ENCODE results near the gene DNAJC9.

DNAJC9 gene, protein sequence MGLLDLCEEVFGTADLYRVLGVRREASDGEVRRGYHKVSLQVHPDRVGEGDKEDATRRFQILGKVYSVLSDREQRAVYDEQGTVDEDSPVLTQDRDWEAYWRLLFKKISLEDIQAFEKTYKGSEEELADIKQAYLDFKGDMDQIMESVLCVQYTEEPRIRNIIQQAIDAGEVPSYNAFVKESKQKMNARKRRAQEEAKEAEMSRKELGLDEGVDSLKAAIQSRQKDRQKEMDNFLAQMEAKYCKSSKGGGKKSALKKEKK

DNA sequence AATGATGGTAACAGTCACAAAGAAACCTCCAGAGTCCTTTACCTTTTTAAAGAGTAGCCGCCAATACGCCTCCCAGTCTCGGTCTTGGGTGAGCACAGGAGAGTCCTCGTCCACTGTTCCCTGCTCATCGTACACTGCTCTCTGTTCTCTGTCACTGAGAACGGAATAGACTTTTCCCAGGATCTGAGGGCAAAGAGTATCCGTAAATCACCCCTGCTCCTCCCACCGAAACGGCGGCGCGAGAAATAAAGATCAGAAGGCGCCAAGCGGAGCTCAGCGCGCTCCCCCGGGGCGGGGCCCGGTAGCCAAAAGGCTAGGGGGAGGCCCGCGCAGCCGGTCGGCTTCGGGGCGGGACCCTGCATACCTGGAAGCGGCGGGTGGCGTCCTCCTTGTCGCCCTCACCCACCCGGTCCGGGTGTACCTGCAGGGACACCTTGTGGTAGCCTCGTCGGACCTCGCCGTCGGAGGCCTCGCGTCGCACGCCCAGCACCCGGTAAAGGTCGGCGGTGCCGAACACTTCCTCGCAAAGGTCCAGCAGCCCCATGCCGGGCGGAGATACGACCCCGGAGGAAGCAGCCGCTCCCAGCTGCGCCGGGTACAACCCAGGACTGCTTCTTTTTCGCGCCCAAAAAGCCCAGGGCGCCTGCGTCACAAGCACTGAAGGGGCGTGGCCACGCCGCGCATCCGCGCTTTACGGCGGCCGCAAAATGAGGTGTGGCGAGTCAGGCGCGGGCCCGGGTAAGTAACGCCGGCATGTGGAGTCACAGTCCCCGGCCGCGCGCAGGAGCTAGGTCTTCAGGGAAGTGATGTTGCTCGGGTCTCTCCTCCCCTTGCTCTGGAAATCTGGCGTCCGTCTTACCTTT, at the start of gene DNAJC9:
Gene DNAJC9 (minus strand): TSS at position 610 of the 863 bp plus-strand sequence. CDS start 66 bp downstream, at position 544.
- peak; percentile 98 for DNase-seq

DNA sequence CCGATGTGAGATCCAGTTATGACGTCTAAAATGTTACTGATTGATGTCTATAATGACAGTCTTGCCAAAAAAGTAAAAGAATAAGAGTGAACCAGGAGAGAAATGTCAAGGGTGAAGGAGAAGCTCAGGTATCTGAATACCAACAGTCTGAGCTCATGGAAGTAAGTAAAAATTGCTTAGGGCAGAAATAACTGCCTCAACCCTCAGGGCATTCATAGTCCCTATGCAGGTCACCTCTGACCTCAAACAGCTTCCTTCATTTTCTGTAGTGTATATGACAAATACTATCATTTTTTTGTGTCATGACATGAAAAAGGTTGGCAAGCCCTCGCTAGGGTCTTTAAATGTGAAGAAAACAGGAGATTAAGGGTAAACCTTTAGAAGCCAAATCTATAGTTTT, 46.4 kb upstream of the DNAJC9 start:
- no peak for DNase-seq

DNA sequence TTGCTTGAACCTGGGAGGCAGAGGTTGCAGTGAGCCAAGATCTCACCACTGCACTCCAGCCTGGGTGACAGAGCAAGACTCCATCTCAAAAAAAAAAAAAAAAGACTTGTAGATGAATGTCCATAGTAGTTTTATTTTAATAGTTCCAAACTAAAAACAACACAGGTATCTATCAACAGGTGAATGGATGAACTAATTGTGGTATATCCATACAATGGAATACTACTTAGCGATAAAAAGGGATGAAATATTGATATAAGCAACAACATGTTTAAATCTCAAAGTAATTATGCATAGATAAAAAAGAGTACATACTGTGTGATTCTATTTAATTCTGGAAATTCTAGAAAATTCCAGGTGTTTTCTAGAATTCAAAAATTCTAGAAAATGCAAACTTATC, 42.9 kb upstream of the DNAJC9 start:
- no peak for DNase-seq

DNA sequence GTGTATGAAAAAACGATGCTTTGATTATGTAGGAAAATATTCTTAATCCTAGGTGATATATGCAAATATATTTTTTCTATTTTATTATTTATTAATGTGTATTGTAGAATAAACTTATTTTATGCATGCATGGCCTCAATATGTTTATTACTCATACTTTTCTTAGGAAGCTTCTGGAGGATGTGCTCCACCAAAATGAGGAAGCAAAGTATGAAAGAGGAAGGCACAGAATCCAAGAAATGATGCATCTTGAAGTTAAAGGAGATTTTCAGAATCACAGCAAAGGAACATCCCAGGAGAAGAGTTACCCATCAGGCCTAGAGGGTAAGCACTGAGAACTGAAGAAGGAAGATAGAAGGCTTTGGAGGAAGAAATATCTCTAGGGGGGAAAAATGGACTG, 40.4 kb upstream of the DNAJC9 start:
- no peak for DNase-seq

DNA sequence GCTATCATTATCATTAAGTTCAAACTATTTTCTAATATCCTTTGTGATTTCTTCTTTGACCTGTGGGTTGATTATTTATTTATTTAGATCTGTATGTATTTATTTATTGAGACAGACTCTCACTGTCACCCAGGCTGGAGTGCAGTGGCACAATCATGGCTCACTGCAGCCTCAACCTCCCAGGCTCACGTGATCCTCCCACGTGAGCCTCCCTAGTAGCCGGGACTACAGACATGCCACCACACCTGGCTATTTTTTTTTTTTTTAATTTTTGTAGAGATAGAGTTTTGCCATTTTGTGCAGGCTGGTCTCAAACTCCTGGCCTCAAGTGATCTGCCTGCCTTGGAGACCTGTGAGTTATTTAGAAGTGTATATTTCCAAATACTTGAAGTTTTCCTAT, 34.0 kb upstream of the DNAJC9 start:
- no peak for DNase-seq

DNA sequence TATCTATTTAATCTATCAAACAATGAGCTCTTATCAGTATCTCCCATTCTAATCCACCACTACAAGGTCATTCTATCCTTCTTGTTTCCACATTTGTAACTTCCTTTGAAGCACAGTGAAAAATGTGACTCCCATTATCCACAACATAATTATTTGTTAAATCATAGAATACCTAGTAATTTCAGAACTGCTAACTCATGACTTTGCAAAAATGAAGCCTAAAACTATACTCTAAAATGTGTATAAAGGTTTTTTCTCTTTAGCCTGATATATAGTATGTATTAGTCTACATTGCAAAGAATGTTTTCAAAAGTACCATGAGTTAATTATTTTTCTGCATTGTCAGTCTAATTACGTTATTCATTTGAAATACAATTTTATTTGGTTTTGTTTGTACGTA, 17.4 kb upstream of the DNAJC9 start:
- DNase-seq = no peak

DNA sequence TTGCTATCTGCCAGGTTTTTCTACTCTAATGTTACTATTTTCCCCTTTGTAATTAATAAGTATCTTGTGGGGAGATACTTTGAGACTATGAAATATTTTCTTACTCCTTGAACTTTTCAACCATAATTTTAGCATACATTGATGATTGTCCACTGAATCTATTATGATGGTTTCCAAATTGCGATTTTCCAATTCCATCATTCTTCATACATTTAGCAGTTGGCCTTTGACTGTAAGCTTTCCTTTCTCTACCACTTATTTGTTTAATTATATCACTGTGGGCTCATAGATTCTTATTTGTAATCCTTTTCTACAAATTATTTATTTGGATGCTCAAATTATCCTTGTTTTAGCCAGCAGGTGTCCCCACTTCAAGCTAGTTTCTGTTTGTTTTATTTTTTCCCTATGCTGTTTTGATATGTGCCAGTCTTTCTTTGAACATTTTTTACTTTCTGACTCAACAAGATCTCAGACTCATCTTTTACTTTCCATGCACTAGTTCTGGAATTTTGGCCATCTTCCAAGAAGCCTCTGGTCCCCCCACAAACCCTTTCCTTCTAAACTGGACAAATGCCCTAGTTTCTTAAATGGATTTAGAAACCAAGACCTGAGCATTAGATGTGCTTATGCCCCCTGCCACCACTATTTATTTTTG, 16.8 kb upstream of the DNAJC9 start:
- DNase-seq = peak; percentile 58

DNA sequence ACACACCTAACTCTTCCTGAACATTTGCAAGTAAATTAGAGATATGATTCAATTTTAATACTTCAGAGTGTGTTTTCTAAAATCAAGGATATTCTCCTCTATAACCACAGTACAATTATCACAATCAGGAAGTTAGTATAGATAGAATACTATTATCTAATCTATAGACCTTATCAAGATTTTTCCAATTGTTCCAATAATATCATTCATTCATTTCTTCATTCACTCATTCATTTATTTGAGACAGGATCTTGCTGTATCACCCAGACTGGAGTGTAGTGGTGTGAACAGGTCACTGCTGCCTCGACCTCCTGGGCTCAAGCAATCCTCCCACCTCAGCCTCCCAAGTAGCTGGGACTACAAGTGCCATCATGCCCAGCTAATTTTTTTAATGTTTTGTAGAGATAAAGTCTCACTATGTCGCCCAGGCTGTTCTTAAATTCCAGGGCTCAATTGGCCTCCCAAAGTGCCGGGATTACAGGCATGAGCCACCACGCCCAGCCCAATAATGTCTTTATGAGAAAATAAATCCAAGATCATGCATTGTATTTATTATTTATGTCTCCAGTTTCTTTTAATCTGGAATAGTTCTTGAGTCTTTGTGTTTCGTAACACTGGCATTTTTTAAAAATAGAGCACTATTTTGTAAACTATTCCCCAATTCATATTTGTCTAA, 16.0 kb upstream of the DNAJC9 start:
- no peak for DNase-seq

DNA sequence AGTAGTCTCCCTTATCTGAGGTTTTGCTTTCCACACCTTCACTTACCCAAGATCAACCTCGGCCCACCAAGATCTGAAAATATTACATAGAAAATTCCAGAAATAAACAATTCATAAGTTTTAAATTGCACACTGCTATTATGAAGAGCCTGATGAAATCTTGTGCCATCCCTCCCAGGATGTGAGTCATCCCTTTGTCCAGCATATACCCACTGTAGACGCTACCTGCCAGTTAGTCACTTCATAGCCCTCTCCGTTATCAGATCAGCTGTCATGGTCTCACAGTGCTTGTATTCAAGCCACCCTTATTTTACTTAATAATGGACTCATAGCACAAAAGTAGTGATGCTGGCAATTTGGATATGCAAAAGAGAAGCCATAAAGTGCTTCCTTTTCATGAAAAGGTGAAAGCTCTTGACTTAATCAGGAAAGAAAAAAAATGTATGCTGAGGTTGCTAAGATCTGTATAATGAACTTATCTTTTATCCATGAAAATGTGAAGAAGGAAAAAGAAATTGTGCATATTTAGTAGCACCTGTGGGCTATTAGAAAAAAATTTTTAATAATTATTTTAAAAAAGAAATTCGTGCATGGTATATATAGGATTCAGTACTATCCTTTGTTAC, 15.2 kb upstream of the DNAJC9 start:
- DNase-seq = peak; percentile 89

DNA sequence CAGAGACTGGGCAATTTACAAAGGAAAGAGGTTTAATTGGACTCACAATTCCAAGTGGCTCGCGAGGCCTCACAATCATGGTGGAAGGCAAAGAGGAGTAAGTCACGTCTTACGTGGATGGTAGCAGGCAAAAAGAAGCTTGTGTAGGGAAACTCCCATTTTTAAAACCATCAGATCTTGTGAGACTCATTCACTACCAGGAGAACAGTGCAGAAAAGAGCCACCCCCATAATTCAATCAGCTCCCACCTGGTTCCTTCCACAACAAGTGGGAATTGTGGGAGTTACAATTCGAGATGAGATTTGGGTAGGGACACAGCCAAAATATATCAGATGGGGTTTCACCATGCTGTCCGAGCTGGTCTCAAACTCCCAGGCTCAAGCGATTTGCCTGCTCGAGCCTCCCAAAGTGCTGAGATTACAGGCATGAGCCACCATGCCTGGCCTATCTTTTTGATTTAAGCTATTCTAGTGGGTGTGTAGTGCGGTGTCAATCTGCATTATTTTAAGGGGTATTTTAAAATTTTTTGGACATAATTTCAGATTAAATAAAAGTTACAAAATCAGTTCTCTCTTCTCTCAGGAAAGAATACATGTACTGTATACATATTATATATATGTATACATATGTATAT, 14.4 kb upstream of the DNAJC9 start:
- DNase-seq = no peak

DNA sequence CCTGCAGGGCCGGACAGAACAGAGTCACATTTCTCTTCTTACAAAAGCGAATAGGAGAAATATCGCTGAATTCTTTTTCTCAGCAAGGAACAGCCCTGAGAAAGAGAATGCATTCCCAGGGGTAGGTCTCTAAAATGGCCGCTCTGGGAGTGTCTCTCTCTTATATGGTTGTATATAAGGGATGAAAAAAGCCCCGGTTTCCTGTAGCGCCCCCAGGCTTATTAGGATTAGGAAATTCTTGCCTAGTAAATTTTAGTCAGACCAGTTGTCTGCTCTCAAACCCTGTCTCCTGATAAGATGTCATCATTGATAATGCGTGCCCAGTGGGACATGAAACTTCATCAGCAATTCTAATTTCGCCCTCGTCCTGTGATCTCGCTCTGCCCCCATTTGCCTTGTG, 11.6 kb upstream of the DNAJC9 start:
- DNase-seq = peak; percentile 34

DNA sequence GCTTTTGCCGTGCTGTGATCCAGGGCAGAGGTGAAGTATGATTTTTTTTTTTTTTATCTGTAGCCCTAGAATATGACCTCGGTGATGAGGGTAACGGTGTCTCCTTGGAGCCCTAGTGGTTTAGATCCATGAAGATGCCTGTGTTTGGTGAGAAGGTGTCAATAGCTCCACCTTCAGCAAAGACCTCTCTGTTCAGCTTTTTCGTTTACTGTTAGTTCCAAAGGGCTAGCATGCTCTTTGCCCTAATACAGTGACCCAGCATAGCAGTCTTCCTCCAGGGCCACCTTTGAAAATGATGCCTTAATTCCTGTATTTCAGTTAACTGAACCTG, 6.1 kb upstream of the DNAJC9 start:
- peak; percentile 56 for DNase-seq

DNA sequence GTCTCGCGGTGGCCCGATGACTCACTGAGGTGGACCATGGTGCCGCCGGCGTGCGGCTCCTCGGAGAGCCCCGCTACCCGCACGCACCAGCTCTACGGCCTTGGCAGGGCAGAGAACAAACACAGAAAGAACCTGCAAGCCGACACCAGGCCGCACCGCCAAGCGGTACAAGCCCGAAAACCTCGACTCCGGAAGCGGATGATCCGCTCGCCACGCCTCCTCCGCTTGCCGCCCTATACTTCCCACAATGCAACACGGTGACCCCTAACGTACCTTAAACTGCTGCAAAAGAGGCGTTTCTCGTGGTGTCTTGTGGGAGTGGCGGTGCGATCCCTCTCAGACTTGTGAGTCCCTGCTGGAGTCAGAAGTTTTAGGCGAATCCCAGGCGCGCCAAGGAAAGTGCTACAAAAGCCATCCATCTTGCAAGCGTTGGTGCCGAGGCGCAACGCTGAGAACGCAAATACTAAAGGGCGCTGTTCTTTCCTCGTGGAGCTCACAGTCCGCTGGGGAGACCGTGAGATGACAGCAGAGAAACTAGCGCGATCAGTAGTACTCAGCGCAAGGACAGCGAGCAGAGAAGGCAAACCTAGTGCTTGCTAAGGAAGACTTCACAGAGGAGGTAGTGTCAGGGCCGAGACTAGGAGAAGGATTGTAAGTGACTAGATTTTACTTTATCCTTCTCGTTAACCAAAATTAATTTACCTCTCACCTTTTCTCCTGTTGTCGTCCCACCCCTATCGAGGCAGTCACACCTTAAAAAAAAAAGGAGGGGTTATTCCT, 5.6 kb upstream of the DNAJC9 start, which contains the start of gene MRPS16:
Gene MRPS16 (minus strand): TSS at position 200 of the 780 bp plus-strand sequence. CDS start 162 bp downstream, at position 38.
- DNase-seq = peak; percentile 98

DNA sequence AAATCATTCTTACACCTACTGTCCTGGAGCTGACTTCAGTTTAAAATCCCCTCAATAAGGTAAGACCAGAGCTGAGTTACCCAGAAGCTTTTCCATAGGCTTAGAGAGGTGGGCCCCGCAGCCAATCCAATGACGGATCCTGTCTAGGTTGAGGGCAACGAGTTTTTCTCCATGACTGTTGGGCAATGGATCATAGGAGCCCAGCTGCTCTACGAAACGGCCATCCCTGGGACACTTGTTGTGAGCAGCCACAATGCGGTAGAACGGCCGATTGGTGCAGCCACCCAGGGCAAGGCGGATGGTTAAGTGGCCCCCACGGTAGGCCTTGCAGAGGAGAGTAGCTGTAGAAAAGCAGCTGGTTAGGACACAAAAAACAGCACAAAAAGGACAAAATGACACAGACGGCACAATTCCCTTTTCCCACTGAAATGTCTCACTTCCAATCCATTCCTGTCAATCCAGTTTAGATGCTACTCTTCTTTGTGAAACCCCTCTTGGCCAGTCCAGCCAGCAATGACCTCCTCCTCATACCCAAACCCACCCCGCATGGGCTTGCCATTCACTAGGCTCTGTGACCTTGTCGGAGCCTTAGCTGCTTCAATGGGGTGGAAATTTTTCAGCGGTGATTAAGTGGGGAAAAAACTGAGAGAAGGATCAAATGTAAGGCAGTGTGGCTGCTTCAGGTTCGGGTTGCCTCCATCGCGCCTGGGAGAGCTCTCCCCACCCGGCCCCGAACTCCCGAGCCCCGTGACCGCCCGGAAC, 4.8 kb upstream of the DNAJC9 start:
- peak; percentile 52 for DNase-seq

DNA sequence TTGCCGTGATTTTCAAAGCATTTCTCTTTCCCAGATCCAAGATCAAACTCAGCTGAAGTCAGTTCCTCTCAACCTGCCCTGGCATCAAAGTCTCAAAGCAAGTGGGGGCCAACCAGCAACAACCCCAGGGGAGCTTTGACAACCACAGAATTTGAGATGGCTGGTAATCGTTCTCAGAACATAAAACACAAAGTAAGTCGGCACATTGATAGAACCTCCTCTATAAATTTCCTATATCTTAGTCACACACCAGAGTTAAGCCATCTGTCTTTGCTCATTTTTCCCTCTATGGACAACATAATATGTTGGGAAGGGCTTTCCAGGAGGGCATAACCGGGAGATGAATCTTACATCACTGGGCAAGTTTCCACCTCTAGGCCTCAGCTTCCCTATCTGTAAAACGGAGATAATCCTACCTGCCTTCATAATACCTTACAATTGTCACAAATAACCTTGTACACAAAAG, 1.2 kb upstream of the DNAJC9 start:
- no peak for DNase-seq

DNA sequence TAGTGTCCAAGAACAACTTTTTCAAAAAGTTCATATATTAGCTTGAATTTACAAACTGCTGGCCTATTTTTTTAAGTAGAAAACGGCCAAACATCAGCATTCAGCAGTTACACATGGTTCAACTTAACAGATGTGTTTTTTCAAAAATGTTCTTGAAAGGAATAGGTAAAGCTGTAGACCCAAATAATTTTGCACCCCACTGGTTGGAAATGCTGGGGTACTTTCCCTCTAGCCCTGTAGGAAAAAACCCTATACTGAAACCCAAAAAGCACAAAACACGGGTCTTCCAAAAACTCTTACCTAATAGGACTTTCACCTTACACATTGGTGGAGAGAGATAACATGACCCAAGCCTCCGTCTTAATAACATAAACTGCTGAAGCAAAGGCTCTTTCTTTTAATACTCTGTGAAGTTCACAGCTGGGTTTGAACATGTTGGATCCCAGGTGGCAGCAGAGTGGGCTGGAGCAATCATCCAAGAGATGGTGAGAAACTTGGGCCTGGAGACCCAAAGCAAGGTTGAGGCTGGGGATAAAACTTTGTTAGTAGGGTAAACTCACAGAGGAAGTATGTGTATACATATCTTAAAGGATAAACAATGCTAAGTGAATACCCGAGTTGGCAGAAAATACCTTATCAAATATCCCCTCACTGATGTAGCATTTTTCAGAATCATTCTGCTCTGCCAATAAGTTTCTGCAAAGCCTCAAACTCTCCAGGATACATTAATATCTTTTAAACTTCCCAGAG, 629 bp upstream of the DNAJC9 start:
- DNase-seq = peak; percentile 43

DNA sequence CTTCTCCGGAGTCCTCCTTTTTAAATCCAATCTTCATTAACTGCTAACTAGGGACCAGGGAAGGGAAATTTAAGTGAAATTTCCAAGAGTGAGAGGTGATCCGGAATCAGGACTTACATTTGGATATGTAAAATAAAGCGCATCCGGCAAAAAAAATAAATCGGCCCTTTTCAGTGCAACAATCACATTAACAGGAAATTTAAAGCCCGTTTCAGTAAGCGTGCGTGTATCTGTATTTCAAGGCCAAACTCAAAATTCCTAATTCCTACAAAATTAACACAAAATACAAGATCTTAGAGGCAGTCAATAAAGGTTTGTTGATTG, 771 bp downstream of the DNAJC9 start:
- DNase-seq = no peak

DNA sequence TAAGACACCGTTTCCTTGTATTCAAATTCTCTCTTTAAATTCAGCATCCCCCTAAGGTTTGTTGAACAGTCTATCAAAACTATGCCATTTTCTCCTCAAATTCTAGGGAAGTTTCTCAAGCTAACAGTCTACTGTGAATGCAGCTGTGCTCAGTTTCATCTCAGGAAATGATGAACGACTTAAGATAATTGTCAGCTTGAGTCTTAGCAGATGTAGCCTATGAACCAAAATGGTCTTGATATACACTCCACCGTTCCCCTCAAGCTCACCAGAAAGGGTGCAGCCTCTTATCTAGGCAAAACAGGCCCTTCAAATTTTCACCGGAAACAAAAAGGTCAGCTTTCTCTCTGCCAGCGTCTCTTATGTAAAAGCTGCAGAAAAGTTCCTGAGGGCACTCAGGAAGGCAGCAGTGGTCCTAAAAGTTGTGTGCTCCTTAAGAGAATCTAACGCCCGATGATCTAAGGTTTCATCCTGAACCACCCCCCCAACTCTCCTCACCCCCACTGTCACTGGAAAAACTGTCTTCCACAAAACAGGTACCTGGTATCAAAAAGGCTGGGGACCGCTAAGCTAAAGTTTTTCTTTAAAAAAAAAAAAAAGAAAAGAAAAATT, 2.1 kb downstream of the DNAJC9 start:
- no peak for DNase-seq

DNA sequence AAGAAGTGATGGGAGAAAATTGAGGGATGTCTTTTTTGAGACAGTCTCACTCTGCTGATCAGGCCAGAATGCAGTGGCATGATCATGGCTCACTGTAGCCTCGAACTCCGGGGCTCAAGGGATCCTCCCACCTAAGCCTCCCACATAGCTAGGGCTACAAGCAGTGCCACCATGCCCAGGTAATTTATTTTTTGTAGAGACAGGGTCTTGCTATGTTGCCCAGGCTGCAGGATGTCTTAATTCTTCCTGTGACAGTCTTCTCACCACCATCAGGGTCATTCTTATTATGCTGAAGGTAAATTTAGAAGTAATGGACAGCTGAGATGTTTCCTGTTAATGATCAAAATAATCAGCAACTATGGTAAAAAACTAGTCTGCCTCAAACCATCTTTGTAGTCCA, 7.1 kb downstream of the DNAJC9 start:
- no peak for DNase-seq

All from DMS53 (cell line).